HUES64 (cell line): Measurements from ENCODE around the gene EFL1.

Experiments used
- H3K27ac ChIP-seq: 2 replicates; pipeline ENCODE4 v1.7.0; 2013; ENCODE audit warnings: low read depth, low read length, inconsistent platforms
- H3K27me3 ChIP-seq: 2 replicates; pipeline ENCODE4 v1.6.1; 2013; ENCODE audit warnings: mild to moderate bottlenecking, low read length; ENCODE audit not compliant: insufficient read depth
- H3K36me3 ChIP-seq: 2 replicates; pipeline ENCODE4 v1.6.1; 2013; ENCODE audit warnings: mild to moderate bottlenecking, low read length; ENCODE audit not compliant: insufficient read depth
- H3K4me1 ChIP-seq: 2 replicates; pipeline ENCODE4 v1.6.1; 2013; ENCODE audit warnings: mild to moderate bottlenecking, low read length, moderate library complexity; ENCODE audit not compliant: insufficient read depth
- H3K4me3 ChIP-seq: 2 replicates; pipeline ENCODE4 v1.5.1; 2013; ENCODE audit warnings: mild to moderate bottlenecking, low read length, moderate library complexity
- H3K9ac ChIP-seq: 2 replicates; pipeline ENCODE4 v1.6.1; 2013; ENCODE audit warnings: mild to moderate bottlenecking, low read depth, low read length
- H3K9me3 ChIP-seq: 2 replicates; pipeline ENCODE4 v1.6.1; 2013; ENCODE audit warnings: low read depth, low read length; ENCODE audit not compliant: insufficient read depth
- WGBS: fragments of 150-250, 120-280 bp; methylation state at CpG from one replicate; pipeline ENCODE4 v1.1.7; 2013; ENCODE audit warnings: missing lambda C conversion rate; 5-methylcytosine and 5-hydroxymethylcytosine counted together

The EFL1 gene

GRCh38 chr15:82177291-82178010 lies 85.1 kb downstream of the EFL1 start:
- Histone ChIP-seq H3K27ac (no peak overlapping the region), H3K36me3 (no peaks in the 10 kb centered on the region), H3K4me3 (no peak overlapping the region), H3K27me3 (no peaks in the 10 kb centered on the region), H3K9me3 (no peaks in the 10 kb centered on the region), H3K9ac (no peak overlapping the region), H3K4me1 (no peaks in the 10 kb centered on the region)
- 83% methylated on average over 3 of the region's 3 CpGs for WGBS

- Histone ChIP-seq H3K27me3 (no peaks in the 10 kb centered on the region), H3K27ac (no peak overlapping the region), H3K4me3 (no peak overlapping the region), H3K36me3 (no peaks in the 10 kb centered on the region), H3K4me1 (no peaks in the 10 kb centered on the region), H3K9me3 (no peaks in the 10 kb centered on the region), H3K9ac (no peak overlapping the region)
- 100% methylated on average over 2 of the region's 2 CpGs for WGBS
These were observed 86.0 kb downstream of the EFL1 start for GRCh38 chr15:82176542-82176941.

GRCh38 chr15:82174471-82175235 lies 87.9 kb downstream of the EFL1 start:
- H3K9me3 ChIP-seq, result no peaks in the 10 kb centered on the region
- H3K4me1 ChIP-seq, result no peaks in the 10 kb centered on the region
- 95% methylated on average over 4 of the region's 5 CpGs for WGBS
- no peak overlapping the region for H3K4me3 ChIP-seq
- H3K36me3 ChIP-seq, result no peaks in the 10 kb centered on the region
- no peaks in the 10 kb centered on the region for H3K27me3 ChIP-seq
- no peak overlapping the region for H3K27ac ChIP-seq
- H3K9ac ChIP-seq, result no peak overlapping the region

- no CpG with 5 or more reads among the region's 1 CpG for whole genome bisulfite sequencing
These were observed 89.4 kb downstream of the EFL1 start for GRCh38 chr15:82173108-82173507.

DNA sequence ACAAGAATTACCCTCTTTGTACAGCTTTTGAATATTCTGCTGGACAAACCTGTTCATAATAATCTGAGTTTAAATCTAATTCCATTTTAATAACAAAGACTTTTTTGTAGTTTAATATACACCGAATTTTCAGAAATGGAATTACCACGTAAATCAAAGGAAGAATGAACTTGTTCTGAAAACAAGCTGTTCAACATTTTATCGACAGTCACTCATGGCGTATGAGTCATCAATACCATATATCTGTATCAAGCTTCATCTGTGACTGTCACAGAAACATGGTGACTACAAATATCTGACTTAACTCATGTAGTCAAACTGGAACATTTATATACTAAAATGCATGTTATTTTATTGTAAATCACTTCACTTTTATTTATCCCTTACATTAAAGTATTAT lies 90.0 kb downstream of the EFL1 start:
- H3K27ac ChIP-seq, result no peak overlapping the region
- no peaks in the 10 kb centered on the region for H3K27me3 ChIP-seq
- no peaks in the 10 kb centered on the region for H3K36me3 ChIP-seq
- 94% methylated on average over 4 of the region's 4 CpGs for WGBS
- H3K9me3 ChIP-seq, result no peaks in the 10 kb centered on the region
- H3K4me1 ChIP-seq, result no peaks in the 10 kb centered on the region
- H3K4me3 ChIP-seq, result no peak overlapping the region
- no peak overlapping the region for H3K9ac ChIP-seq

More at GRCh38 chr15:82173108-82173507, 89.4 kb downstream of the EFL1 start:
- Histone ChIP-seq H3K27ac (no peak overlapping the region), H3K9ac (no peak overlapping the region), H3K36me3 (no peaks in the 10 kb centered on the region), H3K4me1 (no peaks in the 10 kb centered on the region), H3K4me3 (no peak overlapping the region), H3K27me3 (no peaks in the 10 kb centered on the region), H3K9me3 (no peaks in the 10 kb centered on the region)

DNA sequence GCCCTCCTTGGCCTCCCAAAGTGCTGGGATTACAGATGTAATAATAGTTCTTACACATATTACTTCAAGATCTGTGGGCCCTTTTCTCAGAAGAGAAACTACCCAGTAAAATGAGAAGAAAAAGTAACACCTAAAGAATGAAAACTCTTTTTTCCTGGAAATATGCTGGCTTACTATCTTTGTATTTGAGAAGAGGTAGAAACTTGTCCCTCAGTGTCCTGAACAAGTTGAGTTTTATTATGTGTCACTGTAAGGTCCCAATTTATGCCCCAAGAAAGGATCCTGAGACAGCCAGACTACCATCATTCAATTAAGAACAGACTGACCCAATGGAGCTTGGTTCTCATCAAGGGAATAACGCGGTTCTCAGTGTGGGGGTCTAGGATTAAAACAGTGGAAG lies 93.8 kb downstream of the EFL1 start:
- Histone ChIP-seq H3K27ac (no peak overlapping the region), H3K4me3 (no peak overlapping the region), H3K36me3 (peaks cover 4% of the 10 kb centered on the region), H3K9ac (no peak overlapping the region), H3K9me3 (no peaks in the 10 kb centered on the region), H3K27me3 (no peaks in the 10 kb centered on the region), H3K4me1 (no peaks in the 10 kb centered on the region)
- WGBS, result 97% methylated on average over 2 of the region's 2 CpGs

GRCh38 chr15:82168296-82168695 lies 94.2 kb downstream of the EFL1 start:
- Histone ChIP-seq H3K27me3 (no peaks in the 10 kb centered on the region), H3K4me3 (no peak overlapping the region), H3K36me3 (peaks cover 8% of the 10 kb centered on the region), H3K27ac (no peak overlapping the region), H3K9me3 (no peaks in the 10 kb centered on the region), H3K9ac (no peak overlapping the region), H3K4me1 (no peaks in the 10 kb centered on the region)
- 95% methylated on average over 6 of the region's 8 CpGs for WGBS

- no peak overlapping the region for H3K9ac ChIP-seq
- 84% methylated on average over 1 of the region's 1 CpG for WGBS
- H3K4me3 ChIP-seq, result no peak overlapping the region
- no peaks in the 10 kb centered on the region for H3K9me3 ChIP-seq
- no peaks in the 10 kb centered on the region for H3K4me1 ChIP-seq
- H3K27me3 ChIP-seq, result no peaks in the 10 kb centered on the region
- H3K27ac ChIP-seq, result no peak overlapping the region
- H3K36me3 ChIP-seq, result peaks cover 21% of the 10 kb centered on the region
These were observed 96.6 kb downstream of the EFL1 start for GRCh38 chr15:82165948-82166376.

DNA sequence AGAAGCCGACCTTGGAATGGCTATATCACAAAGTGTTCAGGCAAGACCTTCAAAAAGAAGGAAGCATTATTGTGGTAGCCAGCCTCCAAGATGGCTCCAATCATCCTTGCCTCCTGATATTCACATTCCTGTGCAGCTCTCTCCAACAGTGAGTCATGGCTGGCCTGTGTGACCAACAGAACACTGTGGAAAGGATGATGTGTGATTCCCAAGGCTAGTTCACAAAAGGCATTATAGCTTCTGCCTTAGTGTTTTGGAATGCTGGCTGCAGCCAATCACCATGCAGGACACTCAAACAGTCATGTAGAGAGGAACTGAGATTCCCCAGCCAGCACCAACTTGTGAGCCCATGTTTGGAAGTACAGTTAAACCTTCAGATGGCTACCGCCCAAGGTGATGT lies 102.6 kb downstream of the EFL1 start:
- H3K36me3 ChIP-seq, result peaks cover 44% of the 10 kb centered on the region
- no peak overlapping the region for H3K9ac ChIP-seq
- H3K4me3 ChIP-seq, result no peak overlapping the region
- H3K4me1 ChIP-seq, result no peaks in the 10 kb centered on the region
- H3K27ac ChIP-seq, result no peak overlapping the region
- no peaks in the 10 kb centered on the region for H3K9me3 ChIP-seq
- H3K27me3 ChIP-seq, result no peaks in the 10 kb centered on the region
- 98% methylated on average over 2 of the region's 2 CpGs for WGBS

DNA sequence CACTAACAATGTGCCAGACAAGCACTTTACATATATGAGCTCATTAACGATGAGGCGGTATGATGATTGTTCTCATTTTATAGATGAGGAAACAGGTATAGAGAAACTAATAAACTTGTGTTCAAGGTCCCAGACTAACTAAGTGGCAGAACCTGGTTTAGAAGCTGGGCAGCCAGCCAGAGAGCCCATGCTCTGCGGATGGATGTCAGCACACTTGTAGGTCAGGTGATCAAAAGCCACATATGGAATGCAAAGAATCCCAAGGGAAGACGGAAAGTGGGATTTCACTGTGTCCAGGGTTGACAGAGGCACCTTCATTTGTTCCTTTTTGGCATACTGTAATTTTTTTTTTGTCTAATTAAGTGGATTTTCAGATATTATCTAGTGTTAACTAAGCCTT lies 103.7 kb downstream of the EFL1 start:
- 88% methylated on average over 4 of the region's 4 CpGs for WGBS
- H3K36me3 ChIP-seq, result peaks cover 42% of the 10 kb centered on the region
- no peak overlapping the region for H3K9ac ChIP-seq

GRCh38 chr15:82150645-82151044 lies 111.9 kb downstream of the EFL1 start:
- Histone ChIP-seq H3K27me3 (no peaks in the 10 kb centered on the region), H3K9me3 (no peaks in the 10 kb centered on the region)
- WGBS, result no CpG with 5 or more reads among the region's 1 CpG

More for the DNA sequence above, 103.7 kb downstream of the EFL1 start:
- no peaks in the 10 kb centered on the region for H3K27me3 ChIP-seq
- no peaks in the 10 kb centered on the region for H3K4me1 ChIP-seq
- no peaks in the 10 kb centered on the region for H3K9me3 ChIP-seq
- H3K4me3 ChIP-seq, result no peak overlapping the region
- no peak overlapping the region for H3K27ac ChIP-seq

More at GRCh38 chr15:82150645-82151044, 111.9 kb downstream of the EFL1 start:
- no peak overlapping the region for H3K4me3 ChIP-seq
- peaks cover 24% of the 10 kb centered on the region for H3K36me3 ChIP-seq
- no peaks in the 10 kb centered on the region; the same call in 1 of the 2 replicates for H3K4me1 ChIP-seq
- H3K27ac ChIP-seq, result no peak overlapping the region
- no peak overlapping the region for H3K9ac ChIP-seq
